ENCODE data around the gene GRID1. TPM values are rescaled to one million over a fixed set of nuclear protein-coding genes. Genes with fewer than 3 reads are reported as not detected.

The GRID1 gene
- polyA plus RNA-seq, 1 experiment, result 0.49 TPM

DNA sequence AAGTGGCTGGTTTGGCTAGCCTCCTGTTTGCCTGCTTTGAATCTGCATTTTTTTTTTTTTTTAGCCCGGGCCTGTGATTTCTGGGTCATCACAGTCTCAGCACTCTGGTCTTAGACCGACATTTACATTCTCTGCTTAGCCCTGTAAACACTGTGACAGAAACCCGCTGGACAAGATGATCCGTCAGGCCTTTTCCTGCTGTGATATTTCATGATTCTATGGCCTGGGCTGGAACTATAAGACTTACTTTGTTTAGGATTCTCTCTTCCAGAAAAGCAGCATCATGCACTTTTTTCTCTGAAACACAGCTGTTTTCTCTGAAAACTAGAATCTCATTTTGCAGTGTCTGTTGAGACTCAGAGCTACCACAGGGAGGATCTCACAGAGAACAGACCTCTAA lies 705.5 kb downstream of the GRID1 start:
- POLR2A ChIA-PET, result no interaction called here
- TF ChIP-seq CTCF (IDR thresholded peaks at IDR 0.05; ENCODE audit: insufficient read depth, low read depth, low read length), result no peak
- H3K4me3 ChIP-seq (ENCODE audit: low read depth, low read length), result no peak overlapping the region
- no peak for DNase-seq (ENCODE audit: low read depth)
- no peaks in the 10 kb centered on the region for H3K36me3 ChIP-seq (ENCODE audit: control insufficient read depth, insufficient read depth, low read length)
- CTCF ChIA-PET, result interaction anchor here (0.6 kb wide), 1 partner anchor 952 kb away, joined by 4 read pairs; no protein-coding TSS in a partner anchor
- no peaks in the 10 kb centered on the region for H3K27me3 ChIP-seq (ENCODE audit: control insufficient read depth, insufficient read depth, low read length)

GRCh38 chr10:85659331-85659730 lies 707.3 kb downstream of the GRID1 start:
- no peak for TF ChIP-seq CTCF (IDR thresholded peaks at IDR 0.05; ENCODE audit: insufficient read depth, low read depth, low read length)
- POLR2A ChIA-PET, result no interaction called here
- CTCF ChIA-PET, result interaction anchor here (0.9 to 1.2 kb wide), 2 partner anchors 10 to 15 kb away, joined by 3 to 4 read pairs; no protein-coding TSS in a partner anchor
- H3K27me3 ChIP-seq (ENCODE audit: control insufficient read depth, insufficient read depth, low read length), result no peaks in the 10 kb centered on the region
- no peak overlapping the region for H3K4me3 ChIP-seq (ENCODE audit: low read depth, low read length)
- no peak for DNase-seq (ENCODE audit: low read depth)
- H3K36me3 ChIP-seq (ENCODE audit: control insufficient read depth, insufficient read depth, low read length), result no peaks in the 10 kb centered on the region

GRCh38 chr10:85658518-85658917 lies 708.1 kb downstream of the GRID1 start:
- ChIA-PET POLR2A (no interaction called here), CTCF (interaction anchor here (0.6 to 1.2 kb wide), 2 partner anchors 9 to 17 kb away, joined by 3 to 4 read pairs; no protein-coding TSS in a partner anchor)
- Histone ChIP-seq H3K36me3 (ENCODE audit: control insufficient read depth, insufficient read depth, low read length) (no peaks in the 10 kb centered on the region), H3K4me3 (ENCODE audit: low read depth, low read length) (no peak overlapping the region), H3K27me3 (ENCODE audit: control insufficient read depth, insufficient read depth, low read length) (no peaks in the 10 kb centered on the region)
- no peak for TF ChIP-seq CTCF (IDR thresholded peaks at IDR 0.05; ENCODE audit: insufficient read depth, low read depth, low read length)
- DNase-seq (ENCODE audit: low read depth), result no peak

- ChIA-PET POLR2A (interaction anchor here (0.6 kb wide), 1 partner anchor 23 kb away, joined by 3 read pairs; no protein-coding TSS in a partner anchor), CTCF (no interaction called here)
- TF ChIP-seq CTCF (IDR thresholded peaks at IDR 0.05; ENCODE audit: insufficient read depth, low read depth, low read length), result no peak
Observed at GRCh38 chr10:85657476-85658113, 709.0 kb downstream of the GRID1 start.

GRCh38 chr10:85655411-85655810 lies 711.2 kb downstream of the GRID1 start:
- Histone ChIP-seq H3K4me3 (ENCODE audit: low read depth, low read length) (no peak overlapping the region), H3K36me3 (ENCODE audit: control insufficient read depth, insufficient read depth, low read length) (no peaks in the 10 kb centered on the region), H3K27me3 (ENCODE audit: control insufficient read depth, insufficient read depth, low read length) (no peaks in the 10 kb centered on the region)
- ChIA-PET POLR2A (no interaction called here), CTCF (no interaction called here)
- TF ChIP-seq CTCF (IDR thresholded peaks at IDR 0.05; ENCODE audit: insufficient read depth, low read depth, low read length), result no peak
- no peak for DNase-seq (ENCODE audit: low read depth)

More at GRCh38 chr10:85657476-85658113, 709.0 kb downstream of the GRID1 start:
- no peak for DNase-seq (ENCODE audit: low read depth)
- no peaks in the 10 kb centered on the region for H3K36me3 ChIP-seq (ENCODE audit: control insufficient read depth, insufficient read depth, low read length)
- H3K27me3 ChIP-seq (ENCODE audit: control insufficient read depth, insufficient read depth, low read length), result no peaks in the 10 kb centered on the region
- no peak overlapping the region for H3K4me3 ChIP-seq (ENCODE audit: low read depth, low read length)
